ENCODE measurements around the gene IMPA2. TPM values are rescaled to one million over a fixed set of nuclear protein-coding genes. Genes with fewer than 3 reads are reported as not detected.
A peak's percentile ranks its signal among the peaks of the same experiment; 100 is the strongest.

IMPA2 gene
- total RNA-seq, 1 experiment from 2014 or later, result 113 TPM

DNA sequence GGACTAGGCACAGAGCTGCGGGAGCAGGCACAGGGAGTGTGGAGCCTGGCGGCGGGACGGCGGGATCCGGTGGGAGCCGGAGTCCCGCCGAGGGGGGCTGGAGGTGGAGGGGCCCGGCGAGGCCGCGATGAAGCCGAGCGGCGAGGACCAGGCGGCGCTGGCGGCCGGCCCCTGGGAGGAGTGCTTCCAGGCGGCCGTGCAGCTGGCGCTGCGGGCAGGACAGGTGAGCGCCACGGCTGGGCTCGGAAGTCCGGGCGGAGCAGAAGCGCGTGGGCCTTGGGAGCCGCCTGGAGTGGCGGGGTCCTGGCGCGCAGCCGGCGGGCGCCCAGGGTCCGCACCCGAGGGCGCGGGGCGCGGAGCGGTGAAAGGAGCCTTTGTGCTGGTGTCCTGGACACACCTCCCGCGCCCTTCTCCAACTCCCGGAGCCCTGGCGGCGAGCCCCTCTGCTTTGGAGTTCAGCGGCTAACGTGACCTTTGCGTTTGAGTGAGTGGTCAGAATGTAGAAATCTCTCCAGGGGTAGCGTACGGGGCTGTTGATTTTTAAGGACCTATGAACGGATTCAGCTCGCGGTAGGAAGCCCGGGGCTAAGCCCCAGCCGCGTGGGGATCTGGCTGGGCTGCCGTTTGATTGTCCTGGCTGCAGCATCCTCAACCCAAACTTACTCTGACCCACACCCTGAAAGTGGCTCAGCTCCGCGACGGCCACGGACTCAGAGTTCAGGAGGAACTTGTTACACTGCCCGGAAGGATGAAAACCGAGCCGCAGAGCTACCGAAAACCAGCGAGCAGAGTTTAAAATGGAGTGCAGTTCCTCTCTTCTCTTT lies 448 bp downstream of the IMPA2 start:
- ChIA-PET POLR2A (interaction anchor here (0.6 to 3.2 kb wide), 12 partner anchors 9 to 293 kb away, joined by 3 to 29 read pairs (median 5); partner anchors contain the start of genes GNAL and MPPE1), CTCF (interaction anchor here (1.0 to 3.9 kb wide), 15 partner anchors 8 to 396 kb away, joined by 3 to 33 read pairs (median 5); partner anchors contain the start of gene AFG3L2)
- peaks cover 58% of the 10 kb centered on the region for H3K4me1 Mint-ChIP-seq
- peak overlapping the region; percentile 94 for H3K27ac Mint-ChIP-seq
- H3K36me3 Mint-ChIP-seq, result 0 out of 2 replicates have a peak, but pooled peaks cover 5% of the 10 kb centered on the region
- H3K9me3 Mint-ChIP-seq, result no peaks in the 10 kb centered on the region
- no peaks in the 10 kb centered on the region for H3K27me3 Mint-ChIP-seq (ENCODE audit: low read depth)
- ATAC-seq (peak; percentile 1), DNase-seq (ENCODE audit: low spot score) (peak; percentile 62)
- H3K4me3 Mint-ChIP-seq, result peak overlapping the region; percentile 96
- TF ChIP-seq, protein P1, sequence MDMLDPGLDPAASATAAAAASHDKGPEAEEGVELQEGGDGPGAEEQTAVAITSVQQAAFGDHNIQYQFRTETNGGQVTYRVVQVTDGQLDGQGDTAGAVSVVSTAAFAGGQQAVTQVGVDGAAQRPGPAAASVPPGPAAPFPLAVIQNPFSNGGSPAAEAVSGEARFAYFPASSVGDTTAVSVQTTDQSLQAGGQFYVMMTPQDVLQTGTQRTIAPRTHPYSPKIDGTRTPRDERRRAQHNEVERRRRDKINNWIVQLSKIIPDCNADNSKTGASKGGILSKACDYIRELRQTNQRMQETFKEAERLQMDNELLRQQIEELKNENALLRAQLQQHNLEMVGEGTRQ (CRISPR knock-in tag; IDR thresholded peaks at IDR 0.05), result peak; percentile 38; the same call in 1 of the 2 replicates
- TF ChIP-seq, protein P2, sequence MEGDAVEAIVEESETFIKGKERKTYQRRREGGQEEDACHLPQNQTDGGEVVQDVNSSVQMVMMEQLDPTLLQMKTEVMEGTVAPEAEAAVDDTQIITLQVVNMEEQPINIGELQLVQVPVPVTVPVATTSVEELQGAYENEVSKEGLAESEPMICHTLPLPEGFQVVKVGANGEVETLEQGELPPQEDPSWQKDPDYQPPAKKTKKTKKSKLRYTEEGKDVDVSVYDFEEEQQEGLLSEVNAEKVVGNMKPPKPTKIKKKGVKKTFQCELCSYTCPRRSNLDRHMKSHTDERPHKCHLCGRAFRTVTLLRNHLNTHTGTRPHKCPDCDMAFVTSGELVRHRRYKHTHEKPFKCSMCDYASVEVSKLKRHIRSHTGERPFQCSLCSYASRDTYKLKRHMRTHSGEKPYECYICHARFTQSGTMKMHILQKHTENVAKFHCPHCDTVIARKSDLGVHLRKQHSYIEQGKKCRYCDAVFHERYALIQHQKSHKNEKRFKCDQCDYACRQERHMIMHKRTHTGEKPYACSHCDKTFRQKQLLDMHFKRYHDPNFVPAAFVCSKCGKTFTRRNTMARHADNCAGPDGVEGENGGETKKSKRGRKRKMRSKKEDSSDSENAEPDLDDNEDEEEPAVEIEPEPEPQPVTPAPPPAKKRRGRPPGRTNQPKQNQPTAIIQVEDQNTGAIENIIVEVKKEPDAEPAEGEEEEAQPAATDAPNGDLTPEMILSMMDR (IDR thresholded peaks at IDR 0.05), result no peak
- TF ChIP-seq ZNF317 (CRISPR knock-in tag; IDR thresholded peaks at IDR 0.05; ENCODE audit: borderline replicate concordance, low read depth) (no peak), ZNF263 (CRISPR knock-in tag; IDR thresholded peaks at IDR 0.05; ENCODE audit: low read depth) (0 out of 2 replicates have a peak, but pooled peaks have one; percentile 29), SMAD4 (CRISPR knock-in tag; IDR thresholded peaks at IDR 0.05) (no peak), ZNF232 (CRISPR knock-in tag; IDR thresholded peaks at IDR 0.05) (no peak), MXD4 (CRISPR knock-in tag; IDR thresholded peaks at IDR 0.05; ENCODE audit: borderline replicate concordance) (no peak), KAT7 (CRISPR knock-in tag; IDR thresholded peaks at IDR 0.05; ENCODE audit: borderline replicate concordance) (0 out of 2 replicates have a peak, but pooled peaks have one; percentile 36), NR1H2 (CRISPR knock-in tag; IDR thresholded peaks at IDR 0.05) (no peak), TEAD4 (CRISPR knock-in tag; IDR thresholded peaks at IDR 0.05) (no peak), ZNF423 (CRISPR knock-in tag; IDR thresholded peaks at IDR 0.05) (peak; percentile 18; the same call in 1 of the 2 replicates), NR3C1 (CRISPR knock-in tag; conservative IDR thresholded peaks at IDR 0.05; ENCODE audit: low read depth) (no peak), SOX15 (CRISPR knock-in tag; IDR thresholded peaks at IDR 0.05) (no peak), ELF4 (CRISPR knock-in tag; IDR thresholded peaks at IDR 0.05; ENCODE audit: low read depth) (0 out of 2 replicates have a peak, but pooled peaks have one; percentile 19), MYBL2 (CRISPR knock-in tag; IDR thresholded peaks at IDR 0.05) (no peak), ZNF138 (CRISPR knock-in tag; conservative IDR thresholded peaks at IDR 0.05) (no peak), ESRRA (CRISPR knock-in tag; IDR thresholded peaks at IDR 0.05; ENCODE audit: borderline replicate concordance) (no peak), CBFB (CRISPR knock-in tag; IDR thresholded peaks at IDR 0.05; ENCODE audit: low read depth) (no peak), NFATC4 (CRISPR knock-in tag; IDR thresholded peaks at IDR 0.05) (no peak), ZBTB21 (CRISPR knock-in tag; IDR thresholded peaks at IDR 0.05; ENCODE audit: borderline replicate concordance) (0 out of 2 replicates have a peak, but pooled peaks have one; percentile 38)
- TF ChIP-seq, protein P3, sequence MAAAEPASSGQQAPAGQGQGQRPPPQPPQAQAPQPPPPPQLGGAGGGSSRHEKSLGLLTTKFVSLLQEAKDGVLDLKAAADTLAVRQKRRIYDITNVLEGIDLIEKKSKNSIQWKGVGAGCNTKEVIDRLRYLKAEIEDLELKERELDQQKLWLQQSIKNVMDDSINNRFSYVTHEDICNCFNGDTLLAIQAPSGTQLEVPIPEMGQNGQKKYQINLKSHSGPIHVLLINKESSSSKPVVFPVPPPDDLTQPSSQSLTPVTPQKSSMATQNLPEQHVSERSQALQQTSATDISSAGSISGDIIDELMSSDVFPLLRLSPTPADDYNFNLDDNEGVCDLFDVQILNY (CRISPR knock-in tag; IDR thresholded peaks at IDR 0.05), result peak; percentile 64
- TF ChIP-seq, protein P4, sequence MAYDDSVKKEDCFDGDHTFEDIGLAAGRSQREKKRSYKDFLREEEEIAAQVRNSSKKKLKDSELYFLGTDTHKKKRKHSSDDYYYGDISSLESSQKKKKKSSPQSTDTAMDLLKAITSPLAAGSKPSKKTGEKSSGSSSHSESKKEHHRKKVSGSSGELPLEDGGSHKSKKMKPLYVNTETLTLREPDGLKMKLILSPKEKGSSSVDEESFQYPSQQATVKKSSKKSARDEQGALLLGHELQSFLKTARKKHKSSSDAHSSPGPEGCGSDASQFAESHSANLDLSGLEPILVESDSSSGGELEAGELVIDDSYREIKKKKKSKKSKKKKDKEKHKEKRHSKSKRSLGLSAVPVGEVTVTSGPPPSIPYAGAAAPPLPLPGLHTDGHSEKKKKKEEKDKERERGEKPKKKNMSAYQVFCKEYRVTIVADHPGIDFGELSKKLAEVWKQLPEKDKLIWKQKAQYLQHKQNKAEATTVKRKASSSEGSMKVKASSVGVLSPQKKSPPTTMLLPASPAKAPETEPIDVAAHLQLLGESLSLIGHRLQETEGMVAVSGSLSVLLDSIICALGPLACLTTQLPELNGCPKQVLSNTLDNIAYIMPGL (CRISPR knock-in tag; IDR thresholded peaks at IDR 0.05), result no peak
- TF ChIP-seq, protein P5, sequence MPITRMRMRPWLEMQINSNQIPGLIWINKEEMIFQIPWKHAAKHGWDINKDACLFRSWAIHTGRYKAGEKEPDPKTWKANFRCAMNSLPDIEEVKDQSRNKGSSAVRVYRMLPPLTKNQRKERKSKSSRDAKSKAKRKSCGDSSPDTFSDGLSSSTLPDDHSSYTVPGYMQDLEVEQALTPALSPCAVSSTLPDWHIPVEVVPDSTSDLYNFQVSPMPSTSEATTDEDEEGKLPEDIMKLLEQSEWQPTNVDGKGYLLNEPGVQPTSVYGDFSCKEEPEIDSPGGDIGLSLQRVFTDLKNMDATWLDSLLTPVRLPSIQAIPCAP (CRISPR knock-in tag; IDR thresholded peaks at IDR 0.05), result no peak
- TF ChIP-seq, protein P6, sequence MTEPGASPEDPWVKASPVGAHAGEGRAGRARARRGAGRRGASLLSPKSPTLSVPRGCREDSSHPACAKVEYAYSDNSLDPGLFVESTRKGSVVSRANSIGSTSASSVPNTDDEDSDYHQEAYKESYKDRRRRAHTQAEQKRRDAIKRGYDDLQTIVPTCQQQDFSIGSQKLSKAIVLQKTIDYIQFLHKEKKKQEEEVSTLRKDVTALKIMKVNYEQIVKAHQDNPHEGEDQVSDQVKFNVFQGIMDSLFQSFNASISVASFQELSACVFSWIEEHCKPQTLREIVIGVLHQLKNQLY (CRISPR knock-in tag; IDR thresholded peaks at IDR 0.05), result no peak
- TF ChIP-seq, protein P7, sequence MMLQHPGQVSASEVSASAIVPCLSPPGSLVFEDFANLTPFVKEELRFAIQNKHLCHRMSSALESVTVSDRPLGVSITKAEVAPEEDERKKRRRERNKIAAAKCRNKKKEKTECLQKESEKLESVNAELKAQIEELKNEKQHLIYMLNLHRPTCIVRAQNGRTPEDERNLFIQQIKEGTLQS (CRISPR knock-in tag; conservative IDR thresholded peaks at IDR 0.05), result no peak
- TF ChIP-seq, protein P8, sequence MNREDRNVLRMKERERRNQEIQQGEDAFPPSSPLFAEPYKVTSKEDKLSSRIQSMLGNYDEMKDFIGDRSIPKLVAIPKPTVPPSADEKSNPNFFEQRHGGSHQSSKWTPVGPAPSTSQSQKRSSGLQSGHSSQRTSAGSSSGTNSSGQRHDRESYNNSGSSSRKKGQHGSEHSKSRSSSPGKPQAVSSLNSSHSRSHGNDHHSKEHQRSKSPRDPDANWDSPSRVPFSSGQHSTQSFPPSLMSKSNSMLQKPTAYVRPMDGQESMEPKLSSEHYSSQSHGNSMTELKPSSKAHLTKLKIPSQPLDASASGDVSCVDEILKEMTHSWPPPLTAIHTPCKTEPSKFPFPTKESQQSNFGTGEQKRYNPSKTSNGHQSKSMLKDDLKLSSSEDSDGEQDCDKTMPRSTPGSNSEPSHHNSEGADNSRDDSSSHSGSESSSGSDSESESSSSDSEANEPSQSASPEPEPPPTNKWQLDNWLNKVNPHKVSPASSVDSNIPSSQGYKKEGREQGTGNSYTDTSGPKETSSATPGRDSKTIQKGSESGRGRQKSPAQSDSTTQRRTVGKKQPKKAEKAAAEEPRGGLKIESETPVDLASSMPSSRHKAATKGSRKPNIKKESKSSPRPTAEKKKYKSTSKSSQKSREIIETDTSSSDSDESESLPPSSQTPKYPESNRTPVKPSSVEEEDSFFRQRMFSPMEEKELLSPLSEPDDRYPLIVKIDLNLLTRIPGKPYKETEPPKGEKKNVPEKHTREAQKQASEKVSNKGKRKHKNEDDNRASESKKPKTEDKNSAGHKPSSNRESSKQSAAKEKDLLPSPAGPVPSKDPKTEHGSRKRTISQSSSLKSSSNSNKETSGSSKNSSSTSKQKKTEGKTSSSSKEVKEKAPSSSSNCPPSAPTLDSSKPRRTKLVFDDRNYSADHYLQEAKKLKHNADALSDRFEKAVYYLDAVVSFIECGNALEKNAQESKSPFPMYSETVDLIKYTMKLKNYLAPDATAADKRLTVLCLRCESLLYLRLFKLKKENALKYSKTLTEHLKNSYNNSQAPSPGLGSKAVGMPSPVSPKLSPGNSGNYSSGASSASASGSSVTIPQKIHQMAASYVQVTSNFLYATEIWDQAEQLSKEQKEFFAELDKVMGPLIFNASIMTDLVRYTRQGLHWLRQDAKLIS (CRISPR knock-in tag; IDR thresholded peaks at IDR 0.05; ENCODE audit: borderline replicate concordance), result no peak

All from WTC11 (cell line).